HT1080 (cell line): ENCODE measurements around the gene ACADL. TPM values are rescaled to one million over a fixed set of nuclear protein-coding genes. Genes with fewer than 3 reads are reported as not detected.

Experiments used
- DNase-seq: peaks from one replicate; pipeline ENCODE4 v3.0.0-alpha.2; 2015; ENCODE audit warnings: low read depth
- small RNA-seq: library from RNA; depleted of rRNA; stranded (forward); fragments of <200 nt; gene quantifications from one replicate; pipeline ENCODE3, GENCODE V24; 2014
- total RNA-seq: library from RNA; depleted of rRNA; stranded (reverse); fragments of >200 nt; shearing (Covaris generic); gene quantifications from 2 replicates; pipeline ENCODE4 v1.2.3, GENCODE V29; 2014; rRNA removed

The ACADL gene
- total RNA-seq, 1 experiment from 2014 or later, result not detected

DNA sequence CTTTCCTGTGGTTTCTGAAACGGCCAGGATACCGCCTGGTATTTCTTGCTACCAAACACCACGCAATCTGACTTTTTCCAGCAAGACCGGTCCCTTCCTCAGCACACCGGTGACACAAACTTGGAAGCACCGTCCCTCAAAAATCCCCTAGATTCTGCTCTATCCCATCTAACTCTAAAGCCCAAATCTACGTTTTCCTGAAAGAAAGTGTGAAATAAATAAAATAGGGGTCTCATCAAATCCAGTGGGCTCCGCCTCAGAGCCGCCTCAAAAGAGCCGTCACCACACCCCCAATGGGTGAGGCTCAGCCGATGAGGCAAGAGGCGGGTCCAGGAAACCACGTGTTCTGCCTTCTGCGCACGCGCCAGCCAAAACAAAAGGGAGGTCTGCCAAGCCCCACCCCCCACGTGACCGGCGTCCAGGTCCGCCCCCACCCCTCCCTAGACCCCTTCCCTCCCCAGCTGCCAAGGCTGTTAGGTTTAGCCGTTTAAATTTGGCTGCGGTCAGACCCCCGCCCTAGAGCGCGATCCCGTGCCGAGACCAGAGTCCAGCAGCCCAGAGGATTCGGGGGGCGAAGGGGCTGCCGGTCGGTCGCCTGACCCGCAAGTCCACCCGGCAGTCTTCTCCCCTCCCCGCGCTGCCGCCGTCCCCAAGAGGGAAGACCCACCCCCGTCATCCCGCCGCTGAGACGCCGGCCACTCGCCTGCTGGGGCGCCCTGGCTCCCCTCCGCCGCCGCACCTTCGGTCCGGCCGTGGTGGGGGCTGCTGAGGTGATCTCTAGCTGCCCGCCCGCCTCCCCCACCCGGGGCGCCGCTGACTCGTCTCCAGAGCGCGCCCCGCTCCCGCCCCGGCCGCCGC, 54.6 kb downstream of the ACADL start:
- peak; percentile 90 for DNase-seq

DNA sequence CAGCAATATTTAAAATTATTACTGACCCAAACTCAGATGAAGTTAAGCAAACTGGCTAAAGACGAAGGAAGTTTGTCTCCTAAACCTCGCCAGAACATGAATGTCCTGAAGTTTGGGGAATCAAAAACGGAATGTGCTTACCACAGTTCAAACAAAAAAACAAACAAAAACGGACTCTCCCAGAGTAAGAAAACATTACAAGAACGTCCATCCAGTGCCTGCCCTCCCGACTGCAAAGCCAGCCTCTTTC, 55.1 kb downstream of the ACADL start:
- no peak for DNase-seq

DNA sequence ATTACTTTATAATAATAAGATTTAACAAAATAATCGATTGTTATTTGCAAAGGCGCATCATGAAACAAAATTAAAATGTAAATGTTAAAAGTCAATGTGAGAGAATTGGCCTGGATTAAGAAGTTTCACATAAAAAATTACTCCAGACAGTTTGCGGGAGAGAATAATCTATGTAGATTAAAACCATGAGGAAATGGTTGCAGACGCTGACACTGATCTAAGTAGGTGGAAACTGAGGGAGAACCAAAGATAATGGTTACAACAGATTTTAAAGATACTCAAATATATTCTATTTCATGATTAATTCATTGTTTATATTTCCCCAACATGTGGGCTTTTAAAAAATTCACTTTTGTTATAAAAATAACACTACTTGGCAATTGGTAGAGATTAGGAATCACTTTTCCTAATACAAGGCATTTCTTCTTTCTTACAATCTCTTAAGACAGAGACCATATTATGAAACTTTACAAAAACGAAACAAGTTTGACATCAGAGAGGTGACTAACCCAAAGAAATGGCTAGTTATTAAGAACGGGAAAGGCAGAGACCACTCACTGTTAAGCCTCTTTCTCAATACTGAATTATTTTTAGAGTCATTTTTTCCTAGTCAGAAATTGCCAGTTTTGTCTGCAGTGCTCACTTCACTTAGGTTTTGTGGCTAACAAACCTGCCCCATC, 55.6 kb downstream of the ACADL start:
- peak; percentile 54 for DNase-seq

DNA sequence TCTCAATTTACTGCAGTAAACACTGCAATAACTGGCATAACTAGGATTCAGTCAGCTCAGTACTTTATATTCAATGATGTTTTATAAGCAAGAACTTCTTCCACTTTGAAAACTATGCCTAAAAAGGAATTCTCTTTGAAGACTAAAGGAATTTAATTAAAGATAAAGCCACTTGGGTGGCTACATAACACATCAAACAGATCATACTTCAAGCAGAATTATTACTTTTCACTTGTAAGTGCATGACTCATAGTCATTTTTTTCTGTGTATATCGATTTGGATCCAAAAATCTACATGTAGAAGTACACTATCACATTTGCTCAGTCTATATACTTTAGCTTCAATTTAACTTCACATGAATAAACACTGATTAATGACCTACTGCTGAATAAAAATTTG, 58.0 kb downstream of the ACADL start:
- no peak for DNase-seq

DNA sequence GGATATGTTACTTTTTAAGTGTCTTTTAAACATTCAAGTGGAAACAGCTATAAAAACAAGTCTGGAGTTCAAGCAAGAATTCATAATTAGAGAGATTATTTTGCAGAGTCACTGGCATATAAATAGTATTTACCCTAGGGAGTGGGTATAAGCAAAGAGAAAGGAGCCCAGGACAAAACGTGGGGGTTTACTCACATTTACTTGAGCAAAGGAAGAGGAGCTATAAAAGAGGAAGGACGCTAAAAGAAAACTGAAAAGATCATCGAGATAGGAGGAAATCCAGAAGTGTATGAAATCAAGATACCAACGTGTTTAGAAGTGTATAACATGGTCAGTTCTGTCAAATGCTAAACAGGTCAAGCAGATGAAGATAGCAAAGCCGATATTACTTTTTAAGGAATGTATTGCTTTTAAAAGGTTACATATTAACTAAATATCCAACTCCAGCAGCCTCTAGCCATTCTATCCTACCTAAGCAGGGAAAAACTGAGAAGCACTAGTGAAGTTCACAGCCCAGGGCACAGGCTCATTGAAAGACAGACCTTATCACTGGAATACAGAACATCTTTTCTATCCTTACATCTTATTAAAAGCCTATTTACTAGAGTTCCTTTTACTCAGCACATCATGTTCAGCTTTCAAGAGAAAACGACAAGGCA, 62.7 kb downstream of the ACADL start:
- DNase-seq, result no peak

DNA sequence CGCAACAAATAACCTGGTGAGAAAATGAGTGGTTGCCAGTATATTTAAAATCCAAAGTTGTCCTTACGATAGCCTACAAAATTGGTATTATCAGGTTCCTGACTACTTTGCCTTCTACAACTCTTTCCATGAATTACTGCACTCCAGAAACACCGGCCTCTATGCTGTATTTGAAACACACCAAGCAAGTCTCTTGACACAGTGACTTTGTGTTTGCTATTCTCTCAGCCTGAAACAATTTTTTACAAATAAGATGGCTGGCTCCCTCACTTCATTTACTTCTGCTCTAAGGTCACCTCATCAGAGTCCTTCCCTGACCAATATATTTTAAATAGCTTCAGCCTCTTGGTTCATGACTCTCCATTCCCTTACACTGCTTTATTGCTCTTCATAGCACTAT, 66.2 kb downstream of the ACADL start:
- DNase-seq, result no peak

DNA sequence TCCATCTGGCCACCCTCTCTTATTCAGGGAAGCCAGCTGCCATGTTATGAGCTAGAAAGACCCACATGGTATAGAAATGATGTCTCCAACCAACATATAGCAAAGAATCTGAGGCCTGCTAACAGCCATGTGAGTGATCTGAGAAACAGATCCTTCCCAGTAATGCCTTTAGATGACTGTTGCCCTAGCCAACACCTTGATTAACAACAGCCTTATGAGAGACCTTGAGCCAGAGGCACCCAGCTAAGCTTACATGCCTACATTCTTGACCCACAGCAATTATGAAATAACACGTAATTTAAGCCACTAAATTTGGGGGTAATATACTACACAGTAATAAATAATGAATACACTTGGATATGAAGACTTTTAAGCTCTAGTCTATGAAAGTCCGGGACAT, 67.0 kb downstream of the ACADL start:
- DNase-seq, result no peak

DNA sequence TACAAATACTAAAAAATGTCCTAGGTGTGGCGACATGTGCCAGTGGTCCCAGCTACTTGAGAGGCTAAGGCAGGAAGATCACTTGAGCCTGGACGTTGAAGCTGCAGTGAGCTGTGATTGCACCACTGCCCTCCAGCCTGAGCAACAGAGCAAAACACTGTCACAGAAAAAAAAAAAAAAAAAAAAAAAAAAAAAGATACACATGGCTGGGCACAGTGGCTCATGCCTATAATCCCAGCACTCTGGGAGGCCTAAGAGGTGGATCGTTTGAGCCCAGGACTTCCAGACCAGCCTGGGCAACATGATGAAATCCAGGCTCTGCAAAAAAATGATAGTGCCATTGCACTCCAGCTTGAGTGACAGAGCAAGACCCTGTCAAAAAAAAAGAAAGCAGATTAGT, 67.7 kb downstream of the ACADL start:
- DNase-seq, result no peak

DNA sequence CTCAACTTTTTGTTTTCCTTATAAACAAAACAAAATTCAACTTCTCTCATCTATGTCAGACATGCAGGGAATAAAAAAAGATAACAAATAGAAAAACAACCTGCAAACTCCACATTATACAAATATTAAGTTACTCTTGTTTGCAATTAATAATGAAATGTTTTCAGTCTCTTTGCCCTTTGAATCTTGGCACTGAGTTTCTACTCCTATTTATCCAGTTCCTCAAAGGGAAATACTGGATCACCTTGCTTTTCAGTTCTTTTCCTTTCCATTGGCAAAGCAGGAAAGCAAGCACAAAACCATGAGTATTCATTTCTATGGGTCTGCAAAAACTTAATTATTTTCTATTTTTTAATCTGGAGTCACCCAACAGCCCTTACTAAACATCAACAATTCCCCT, 77.6 kb downstream of the ACADL start:
- DNase-seq, result no peak

Small RNA genes within 50 kb of the gene (small RNA-seq; reads per million reads assigned to genes)
- not detected for gene RF00019

Other genes starting within 250 kb of the ACADL start
- gene RPE, start 222.8 kb downstream of the ACADL start, total RNA-seq, result 91.4 and 103 TPM in 2 replicates
- gene KANSL1L, start 54.0 kb downstream of the ACADL start, total RNA-seq, result 5.6 and 6.4 TPM in 2 replicates
- 0.30 TPM in 1 of 2 replicates, not detected in the other for gene MYL1, start 89.7 kb upstream of the ACADL start, total RNA-seq